ENCODE measurements around the gene AFF3.

GRCh38 chr2:100017633-100018032, 124.8 kb downstream of the AFF3 start:
- TF ChIP-seq REST (IDR thresholded peaks at IDR 0.05; ENCODE audit: insufficient read depth in 1 of 2, low read depth in 2 of 2, low read length in 2 of 2) = no peak
- no peak for TF ChIP-seq TAF1 (IDR thresholded peaks at IDR 0.05; ENCODE audit: borderline replicate concordance, insufficient read depth, low read length)
- no peak for TF ChIP-seq POLR2AphosphoS5 (IDR thresholded peaks at IDR 0.05; ENCODE audit: low read depth, low read length)
- TF ChIP-seq SIN3A (IDR thresholded peaks at IDR 0.05; ENCODE audit: borderline replicate concordance, insufficient read depth, low read length) = no peak

All from PFSK-1 (cell line).